IMR-90 (cell line): ENCODE results near the gene NDUFS7. TPM values are rescaled to one million over a fixed set of nuclear protein-coding genes. Genes with fewer than 3 reads are reported as not detected.

Experiments used
- ATAC-seq: fragments of 200-7000 bp; cut with Tn5 transposase; 2 replicates; pipeline ENCODE4 v1.9.1; 2020; ENCODE audit warnings: low read depth, mild to moderate bottlenecking, moderate library complexity
- BruUV-seq: library from RNA; stranded (reverse); fragments of 400-500 nt; replicated peaks from 2 replicates; lab custom pipeline; 2021; lab: Mats Ljungman, UMichigan
- CTCF ChIA-PET: fragments of 300-600 bp; formaldehyde crosslinking; extraction: SDS; loops from one replicate; lab custom pipeline; 2021; ENCODE audit warnings: antibody characterized with exemption; lab: Yijun Ruan, JAX
- POLR2A ChIA-PET: fragments of 300-600 bp; sonication (Branson Sonifier 250); formaldehyde crosslinking; loops from one replicate; lab custom pipeline; 2022; ENCODE audit warnings: antibody characterized with exemption; ENCODE audit not compliant: unreplicated experiment; lab: Charles Lee
- DNase-seq: peaks from one replicate; pipeline ENCODE4 v3.0.0; 2013
- H2AFZ ChIP-seq: replicated peaks from 2 replicates; pipeline ENCODE3; 2013; ENCODE audit warnings: low read length, mild to moderate bottlenecking; ENCODE audit not compliant: poor library complexity
- H2AK5ac ChIP-seq: 2 replicates; pipeline ENCODE4 v1.6.1; 2013; ENCODE audit warnings: low read depth, low read length, inconsistent platforms
- H2AK9ac ChIP-seq: replicated peaks from 2 replicates; pipeline ENCODE3; 2013; ENCODE audit warnings: mild to moderate bottlenecking, low read depth, low read length, moderate library complexity; ENCODE audit not compliant: poor library complexity
- H2BK120ac ChIP-seq: 2 replicates; pipeline ENCODE4 v1.6.1; 2013; ENCODE audit warnings: low read depth, low read length, inconsistent platforms
- H2BK15ac ChIP-seq: 3 replicates; pipeline ENCODE4 v1.6.1; 2013; ENCODE audit warnings: low read depth, low read length, inconsistent platforms
- H2BK20ac ChIP-seq: 2 replicates; pipeline ENCODE4 v1.6.1; 2013; ENCODE audit warnings: low read depth, mild to moderate bottlenecking, inconsistent platforms, low read length, moderate library complexity
- H2BK5ac ChIP-seq: 2 replicates; pipeline ENCODE4 v1.6.1; 2013; ENCODE audit warnings: mild to moderate bottlenecking, low read depth, low read length, inconsistent platforms; ENCODE audit not compliant: poor library complexity, severe bottlenecking
- H3K14ac ChIP-seq: replicated peaks from 2 replicates; pipeline ENCODE4 v1.6.1; 2013; ENCODE audit warnings: low read depth, low read length, inconsistent platforms
- H3K18ac ChIP-seq: 2 replicates; pipeline ENCODE4 v1.6.1; 2013; ENCODE audit warnings: low read depth, low read length, control low read depth
- H3K23ac ChIP-seq: 2 replicates; pipeline ENCODE4 v1.6.1; 2013; ENCODE audit warnings: low read depth, low read length, inconsistent platforms
- H3K27ac ChIP-seq: 2 replicates; pipeline ENCODE4 v1.5.1; 2013; ENCODE audit warnings: mild to moderate bottlenecking, control low read depth, low read length; ENCODE audit not compliant: insufficient read depth
- H3K27me3 ChIP-seq: 2 replicates; pipeline ENCODE4 v1.6.1; 2013; ENCODE audit warnings: low read length; ENCODE audit not compliant: control insufficient read depth, insufficient read depth
- H3K36me3 ChIP-seq: 2 replicates; pipeline ENCODE4 v1.6.1; 2013; ENCODE audit warnings: low read length, mixed read lengths; ENCODE audit not compliant: control insufficient read depth, insufficient read depth
- H3K4ac ChIP-seq: 2 replicates; pipeline ENCODE4 v1.6.1; 2013; ENCODE audit warnings: low read depth, low read length, inconsistent platforms
- H3K4me1 ChIP-seq: 2 replicates; pipeline ENCODE4 v1.6.1; 2013; ENCODE audit warnings: low read length, mixed read lengths; ENCODE audit not compliant: control insufficient read depth, insufficient read depth
- H3K4me2 ChIP-seq: 2 replicates; pipeline ENCODE4 v1.6.1; 2013; ENCODE audit warnings: low read depth, mild to moderate bottlenecking, control low read depth, low read length, moderate library complexity
- H3K4me3 ChIP-seq: 2 replicates; pipeline ENCODE4 v1.5.1; 2013; ENCODE audit warnings: low read depth, mild to moderate bottlenecking, control low read depth, low read length, moderate library complexity; ENCODE audit not compliant: insufficient read depth
- H3K56ac ChIP-seq: 2 replicates; pipeline ENCODE4 v1.6.1; 2013; ENCODE audit warnings: low read length, inconsistent platforms; ENCODE audit not compliant: insufficient read depth; ENCODE audit errors: extremely low read depth
- H3K79me1 ChIP-seq, 2 experiments: 2 replicates each; pipeline ENCODE4 v1.6.1; 2013; ENCODE audit warnings: low read length in 2 of 2, inconsistent platforms in 1 of 2, low read depth in 1 of 2
- H3K9ac ChIP-seq: 2 replicates; pipeline ENCODE4 v1.6.1; 2013; ENCODE audit warnings: low read depth, low read length, control low read depth
- H3K9me1 ChIP-seq: 2 replicates; pipeline ENCODE4 v1.6.1; 2013; ENCODE audit warnings: low read length, inconsistent platforms; ENCODE audit not compliant: insufficient read depth
- H3K9me3 ChIP-seq: 2 replicates; pipeline ENCODE4 v1.6.1; 2013; ENCODE audit warnings: low read length; ENCODE audit not compliant: control insufficient read depth, insufficient read depth
- H4K20me1 ChIP-seq: 2 replicates; pipeline ENCODE4 v1.6.1; 2013; ENCODE audit warnings: low read length, inconsistent platforms; ENCODE audit not compliant: insufficient read depth
- H4K5ac ChIP-seq: 2 replicates; pipeline ENCODE4 v1.6.1; 2013; ENCODE audit warnings: mild to moderate bottlenecking, low read depth, low read length, control low read depth
- H4K8ac ChIP-seq, 2 experiments: 2 replicates each; pipeline ENCODE4 v1.6.1; 2013; ENCODE audit warnings: low read depth in 2 of 2, low read length in 2 of 2, control low read depth in 1 of 2, inconsistent platforms in 1 of 2
- H4K91ac ChIP-seq: 2 replicates; pipeline ENCODE4 v1.6.1; 2013; ENCODE audit warnings: low read depth, low read length, inconsistent platforms; ENCODE audit not compliant: insufficient read depth
- BHLHE40 ChIP-seq: fragments of 150-350 bp; IDR thresholded peaks from 2 replicates; pipeline ENCODE4 v1.6.1; 2016; ENCODE audit warnings: mild to moderate bottlenecking, low read depth, low read length
- CEBPB ChIP-seq: IDR thresholded peaks from 2 replicates; pipeline ENCODE4 v1.6.1; 2012; ENCODE audit warnings: low read depth, low read length, improper control_type of control experiment
- CHD1 ChIP-seq: IDR thresholded peaks from 2 replicates; pipeline ENCODE4 v1.6.1; 2012; ENCODE audit warnings: low read depth, low read length, improper control_type of control experiment
- FOS ChIP-seq: fragments of 150-350 bp; IDR thresholded peaks from 2 replicates; pipeline ENCODE4 v1.6.1; 2016; ENCODE audit warnings: low read depth, low read length
- MAFK ChIP-seq: IDR thresholded peaks from 2 replicates; pipeline ENCODE4 v1.6.1; 2012; ENCODE audit warnings: low read depth, low read length, improper control_type of control experiment
- MAZ ChIP-seq: IDR thresholded peaks from 2 replicates; pipeline ENCODE4 v1.6.1; 2012; ENCODE audit warnings: low read depth, mild to moderate bottlenecking, low read length, improper control_type of control experiment, moderate library complexity, borderline replicate concordance
- MXI1 ChIP-seq: IDR thresholded peaks from 2 replicates; pipeline ENCODE4 v1.6.1; 2012; ENCODE audit warnings: low read depth, mild to moderate bottlenecking, low read length, moderate library complexity, borderline replicate concordance
- NFE2L2 ChIP-seq: fragments of 150-350 bp; IDR thresholded peaks from 2 replicates; pipeline ENCODE4 v1.6.1; 2016; ENCODE audit warnings: low read depth, mild to moderate bottlenecking, low read length
- POLR2A ChIP-seq: IDR thresholded peaks from 2 replicates; pipeline ENCODE4 v1.6.1; 2012; ENCODE audit warnings: mild to moderate bottlenecking, low read depth, low read length
- RAD21 ChIP-seq: IDR thresholded peaks from 2 replicates; pipeline ENCODE4 v1.6.1; 2012; ENCODE audit warnings: low read length, improper control_type of control experiment
- RCOR1 ChIP-seq: IDR thresholded peaks from 2 replicates; pipeline ENCODE4 v1.6.1; 2012; ENCODE audit warnings: mild to moderate bottlenecking, low read length, improper control_type of control experiment; ENCODE audit not compliant: insufficient replicate concordance
- RFX5 ChIP-seq: IDR thresholded peaks from 2 replicates; pipeline ENCODE4 v1.8.0; 2012; ENCODE audit warnings: low read depth, mild to moderate bottlenecking, low read length, moderate library complexity
- SMC3 ChIP-seq: fragments of 150-350 bp; IDR thresholded peaks from 2 replicates; pipeline ENCODE4 v1.6.1; 2016; ENCODE audit warnings: low read depth, mild to moderate bottlenecking, antibody characterized with exemption, low read length, moderate library complexity
- WGBS, 2 experiments: methylation state at CpG; one replicate each; pipeline versions ENCODE4 v1.1.5 to v1.1.7; 2013; ENCODE audit warnings: missing lambda C conversion rate in 2 of 2; ENCODE audit not compliant: insufficient read length in 1 of 2; ENCODE audit errors: extremely low coverage in 2 of 2; 5-methylcytosine and 5-hydroxymethylcytosine counted together
- dilution Hi-C: fragments of 300-500 bp; cut with HindIII; formaldehyde crosslinking; loops from one replicate; pipeline ENCODE4 v1.14.3; 2018; ENCODE audit warnings: low sequenced_read_pairs; ENCODE audit not compliant: unreplicated experiment
- in situ Hi-C: fragments of 300-500 bp; cut with MboI; formaldehyde crosslinking; loops from 3 replicates; pipeline ENCODE4 v1.14.3; 2019; ENCODE audit warnings: low sequenced_read_pairs, inconsistent platforms, mixed read lengths
- intact Hi-C: fragments of 100-400 bp; cut with micrococcal nuclease; formaldehyde crosslinking; loops from 2 replicates; pipeline ENCODE4 v1.10.0; 2022
- polyA plus RNA-seq, 3 experiments: library from polyadenylated mRNA; depleted of rRNA; stranded (reverse); fragments of >200 nt; gene quantifications; 2 replicates each; pipeline ENCODE4 v1.2.3, GENCODE V29; 2012; ENCODE audit warnings: low replicate concordance in 1 of 3
- total RNA-seq: library from RNA; depleted of rRNA; stranded (reverse); fragments of >200 nt; gene quantifications from 2 replicates; pipeline ENCODE4 v1.2.3, GENCODE V29; 2012
- TF ChIP-seq, protein P1 (sequence below): fragments of 150-350 bp; IDR thresholded peaks from 2 replicates; pipeline ENCODE4 v1.6.1; 2017; ENCODE audit warnings: mild to moderate bottlenecking, antibody characterized with exemption, low read length, low read depth
- TF ChIP-seq, protein P2 (sequence below): conservative IDR thresholded peaks from 2 replicates; pipeline ENCODE4 v1.5.1; 2012; ENCODE audit warnings: mild to moderate bottlenecking, low read depth, low read length, improper control_type of control experiment
- TF ChIP-seq, protein P3 (sequence below): fragments of 150-350 bp; IDR thresholded peaks from 2 replicates; pipeline ENCODE4 v1.6.1; 2016; ENCODE audit warnings: low read depth, mild to moderate bottlenecking, low read length, moderate library complexity, borderline replicate concordance

NDUFS7 gene
- total and polyA plus RNA-seq, 2 of the 4 experiments (the other 2 are of a cell fraction) = 60.8 to 136 TPM

DNA sequence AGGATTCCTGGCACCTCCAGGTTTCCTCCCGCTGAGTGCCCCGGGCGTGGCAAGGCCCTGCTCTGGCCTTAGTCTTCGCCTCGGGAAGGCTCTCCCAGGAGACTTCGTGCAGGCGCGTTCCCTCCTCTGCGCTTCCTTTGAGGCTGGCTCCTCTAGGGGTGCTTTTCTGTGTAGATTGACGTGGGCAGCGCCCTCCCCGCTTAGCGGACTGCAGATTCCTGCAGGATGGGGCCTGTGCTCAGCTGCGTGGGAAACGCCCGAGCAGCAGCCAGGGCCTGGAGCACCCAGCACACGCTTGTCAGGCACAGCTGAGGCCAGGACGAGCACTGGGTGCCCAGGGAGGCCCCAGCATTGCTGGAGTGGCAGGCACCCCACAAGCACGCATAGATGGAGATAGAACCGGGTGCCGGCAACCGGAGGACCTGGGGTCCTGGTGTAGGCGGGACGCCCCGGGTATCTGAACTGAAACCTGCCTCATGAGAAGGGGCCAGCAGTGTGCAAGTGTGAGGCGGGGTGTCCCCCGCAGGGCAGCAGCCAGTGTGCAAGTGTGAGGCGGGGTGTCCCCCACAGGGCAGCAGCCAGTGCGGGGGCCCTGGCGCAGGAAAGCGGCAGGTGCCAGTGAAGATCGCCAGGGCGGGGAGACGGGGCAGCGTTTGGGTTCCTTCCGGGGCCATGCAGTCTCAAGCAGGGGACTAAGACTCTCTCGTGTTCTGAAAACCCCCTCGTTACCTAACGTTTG lies 3.4 kb downstream of the NDUFS7 start:
- Histone ChIP-seq H3K36me3 (peaks cover 18% of the 10 kb centered on the region), H3K9me3 (no peaks in the 10 kb centered on the region), H3K4me1 (no peaks in the 10 kb centered on the region), H2AFZ (no peak overlapping the region), H4K20me1 (peaks cover 9% of the 10 kb centered on the region), H2BK20ac (no peak overlapping the region), H3K18ac (no peak overlapping the region), H4K91ac (no peak overlapping the region), H3K27ac (no peak overlapping the region), H3K4ac (no peak overlapping the region), H2BK5ac (no peak overlapping the region), H2BK120ac (no peak overlapping the region), H4K5ac (no peak overlapping the region), H3K79me1 (peaks cover 9 to 44% of the 10 kb centered on the region in 2 experiments; a peak in 3 of 4 replicates), H3K56ac (no peak overlapping the region), H2AK5ac (no peak overlapping the region), H3K4me3 (no peak overlapping the region), H2AK9ac (no peak overlapping the region), H3K9me1 (peaks cover 4% of the 10 kb centered on the region; the same call in 1 of the 2 replicates), H3K27me3 (no peaks in the 10 kb centered on the region), H3K4me2 (no peak overlapping the region), H2BK15ac (no peak overlapping the region), H3K14ac (no peak overlapping the region), H3K9ac (no peak overlapping the region), H4K8ac (no peak overlapping the region), H3K23ac (no peak overlapping the region)
- in situ Hi-C loops (no loop called here), dilution Hi-C loops (no loop called here), intact Hi-C loops (no loop called here)
- no peak for TF ChIP-seq RFX5
- TF ChIP-seq RAD21 = no peak
- TF ChIP-seq, protein P1, sequence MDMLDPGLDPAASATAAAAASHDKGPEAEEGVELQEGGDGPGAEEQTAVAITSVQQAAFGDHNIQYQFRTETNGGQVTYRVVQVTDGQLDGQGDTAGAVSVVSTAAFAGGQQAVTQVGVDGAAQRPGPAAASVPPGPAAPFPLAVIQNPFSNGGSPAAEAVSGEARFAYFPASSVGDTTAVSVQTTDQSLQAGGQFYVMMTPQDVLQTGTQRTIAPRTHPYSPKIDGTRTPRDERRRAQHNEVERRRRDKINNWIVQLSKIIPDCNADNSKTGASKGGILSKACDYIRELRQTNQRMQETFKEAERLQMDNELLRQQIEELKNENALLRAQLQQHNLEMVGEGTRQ = no peak
- no peak for TF ChIP-seq CEBPB
- TF ChIP-seq NFE2L2 = no peak
- no peak for TF ChIP-seq RCOR1
- TF ChIP-seq MXI1 = no peak
- TF ChIP-seq, protein P2, sequence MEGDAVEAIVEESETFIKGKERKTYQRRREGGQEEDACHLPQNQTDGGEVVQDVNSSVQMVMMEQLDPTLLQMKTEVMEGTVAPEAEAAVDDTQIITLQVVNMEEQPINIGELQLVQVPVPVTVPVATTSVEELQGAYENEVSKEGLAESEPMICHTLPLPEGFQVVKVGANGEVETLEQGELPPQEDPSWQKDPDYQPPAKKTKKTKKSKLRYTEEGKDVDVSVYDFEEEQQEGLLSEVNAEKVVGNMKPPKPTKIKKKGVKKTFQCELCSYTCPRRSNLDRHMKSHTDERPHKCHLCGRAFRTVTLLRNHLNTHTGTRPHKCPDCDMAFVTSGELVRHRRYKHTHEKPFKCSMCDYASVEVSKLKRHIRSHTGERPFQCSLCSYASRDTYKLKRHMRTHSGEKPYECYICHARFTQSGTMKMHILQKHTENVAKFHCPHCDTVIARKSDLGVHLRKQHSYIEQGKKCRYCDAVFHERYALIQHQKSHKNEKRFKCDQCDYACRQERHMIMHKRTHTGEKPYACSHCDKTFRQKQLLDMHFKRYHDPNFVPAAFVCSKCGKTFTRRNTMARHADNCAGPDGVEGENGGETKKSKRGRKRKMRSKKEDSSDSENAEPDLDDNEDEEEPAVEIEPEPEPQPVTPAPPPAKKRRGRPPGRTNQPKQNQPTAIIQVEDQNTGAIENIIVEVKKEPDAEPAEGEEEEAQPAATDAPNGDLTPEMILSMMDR = no peak
- no peak for TF ChIP-seq BHLHE40
- TF ChIP-seq SMC3 = no peak
- no peak for TF ChIP-seq CHD1
- no peak for TF ChIP-seq FOS
- TF ChIP-seq POLR2A = no peak
- TF ChIP-seq, protein P3, sequence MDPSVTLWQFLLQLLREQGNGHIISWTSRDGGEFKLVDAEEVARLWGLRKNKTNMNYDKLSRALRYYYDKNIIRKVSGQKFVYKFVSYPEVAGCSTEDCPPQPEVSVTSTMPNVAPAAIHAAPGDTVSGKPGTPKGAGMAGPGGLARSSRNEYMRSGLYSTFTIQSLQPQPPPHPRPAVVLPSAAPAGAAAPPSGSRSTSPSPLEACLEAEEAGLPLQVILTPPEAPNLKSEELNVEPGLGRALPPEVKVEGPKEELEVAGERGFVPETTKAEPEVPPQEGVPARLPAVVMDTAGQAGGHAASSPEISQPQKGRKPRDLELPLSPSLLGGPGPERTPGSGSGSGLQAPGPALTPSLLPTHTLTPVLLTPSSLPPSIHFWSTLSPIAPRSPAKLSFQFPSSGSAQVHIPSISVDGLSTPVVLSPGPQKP = no peak
- TF ChIP-seq MAFK = no peak
- TF ChIP-seq MAZ = no peak
- ChIA-PET POLR2A (no interaction called here), CTCF (no interaction called here)
- DNase-seq (no peak), ATAC-seq (no peak)
- no TSS peak for BruUV-seq
- WGBS, 2 experiments = 94% methylated on average over 35 of the region's 39 CpGs; no CpG with 5 or more reads in 1 of the 2 experiments
